ENCODE results near the gene BRSK2. TPM values are rescaled to one million over a fixed set of nuclear protein-coding genes. Genes with fewer than 3 reads are reported as not detected.
A peak's percentile ranks its signal among the peaks of the same experiment; 100 is the strongest.

Gene BRSK2
- total RNA-seq, 1 donor from 2014 or later = 4.0 TPM

DNA sequence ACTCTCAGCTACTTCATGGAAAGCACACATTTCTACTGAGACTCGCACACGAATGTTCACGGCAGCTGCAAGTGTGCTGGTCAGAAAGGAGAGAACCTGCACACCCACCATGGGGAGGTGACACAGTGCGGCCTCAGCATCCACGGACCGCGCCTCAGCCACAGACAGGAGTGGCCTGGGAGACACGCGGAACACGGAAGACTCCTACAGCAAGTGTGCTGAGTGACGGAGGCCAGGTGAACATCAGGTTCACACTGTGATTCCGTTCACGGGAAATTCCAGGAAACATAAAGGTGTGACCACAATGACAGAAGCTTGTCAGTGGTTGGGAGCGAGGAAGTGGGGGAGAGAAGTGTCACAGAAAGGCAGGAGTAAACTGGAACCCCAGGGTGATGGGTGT is 110.2 kb downstream of the BRSK2 start:
- no peak for DNase-seq (ENCODE audit: low spot score)
- H3K27me3 Mint-ChIP-seq (ENCODE audit: unreplicated experiment) = peaks cover 6% of the 10 kb centered on the region
- TF ChIP-seq, protein P1, sequence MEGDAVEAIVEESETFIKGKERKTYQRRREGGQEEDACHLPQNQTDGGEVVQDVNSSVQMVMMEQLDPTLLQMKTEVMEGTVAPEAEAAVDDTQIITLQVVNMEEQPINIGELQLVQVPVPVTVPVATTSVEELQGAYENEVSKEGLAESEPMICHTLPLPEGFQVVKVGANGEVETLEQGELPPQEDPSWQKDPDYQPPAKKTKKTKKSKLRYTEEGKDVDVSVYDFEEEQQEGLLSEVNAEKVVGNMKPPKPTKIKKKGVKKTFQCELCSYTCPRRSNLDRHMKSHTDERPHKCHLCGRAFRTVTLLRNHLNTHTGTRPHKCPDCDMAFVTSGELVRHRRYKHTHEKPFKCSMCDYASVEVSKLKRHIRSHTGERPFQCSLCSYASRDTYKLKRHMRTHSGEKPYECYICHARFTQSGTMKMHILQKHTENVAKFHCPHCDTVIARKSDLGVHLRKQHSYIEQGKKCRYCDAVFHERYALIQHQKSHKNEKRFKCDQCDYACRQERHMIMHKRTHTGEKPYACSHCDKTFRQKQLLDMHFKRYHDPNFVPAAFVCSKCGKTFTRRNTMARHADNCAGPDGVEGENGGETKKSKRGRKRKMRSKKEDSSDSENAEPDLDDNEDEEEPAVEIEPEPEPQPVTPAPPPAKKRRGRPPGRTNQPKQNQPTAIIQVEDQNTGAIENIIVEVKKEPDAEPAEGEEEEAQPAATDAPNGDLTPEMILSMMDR (IDR thresholded peaks at IDR 0.05; ENCODE audit: unreplicated experiment) = no peak
- no peak overlapping the region for H3K27ac Mint-ChIP-seq (ENCODE audit: unreplicated experiment)
- H3K4me1 Mint-ChIP-seq (ENCODE audit: unreplicated experiment) = peaks cover 8% of the 10 kb centered on the region
- no peaks in the 10 kb centered on the region for H3K9me3 Mint-ChIP-seq (ENCODE audit: unreplicated experiment)
- peaks cover 9% of the 10 kb centered on the region for H3K36me3 Mint-ChIP-seq (ENCODE audit: low read depth, unreplicated experiment)
- peak overlapping the region; percentile 48 for H3K4me3 Mint-ChIP-seq (ENCODE audit: unreplicated experiment)

DNA sequence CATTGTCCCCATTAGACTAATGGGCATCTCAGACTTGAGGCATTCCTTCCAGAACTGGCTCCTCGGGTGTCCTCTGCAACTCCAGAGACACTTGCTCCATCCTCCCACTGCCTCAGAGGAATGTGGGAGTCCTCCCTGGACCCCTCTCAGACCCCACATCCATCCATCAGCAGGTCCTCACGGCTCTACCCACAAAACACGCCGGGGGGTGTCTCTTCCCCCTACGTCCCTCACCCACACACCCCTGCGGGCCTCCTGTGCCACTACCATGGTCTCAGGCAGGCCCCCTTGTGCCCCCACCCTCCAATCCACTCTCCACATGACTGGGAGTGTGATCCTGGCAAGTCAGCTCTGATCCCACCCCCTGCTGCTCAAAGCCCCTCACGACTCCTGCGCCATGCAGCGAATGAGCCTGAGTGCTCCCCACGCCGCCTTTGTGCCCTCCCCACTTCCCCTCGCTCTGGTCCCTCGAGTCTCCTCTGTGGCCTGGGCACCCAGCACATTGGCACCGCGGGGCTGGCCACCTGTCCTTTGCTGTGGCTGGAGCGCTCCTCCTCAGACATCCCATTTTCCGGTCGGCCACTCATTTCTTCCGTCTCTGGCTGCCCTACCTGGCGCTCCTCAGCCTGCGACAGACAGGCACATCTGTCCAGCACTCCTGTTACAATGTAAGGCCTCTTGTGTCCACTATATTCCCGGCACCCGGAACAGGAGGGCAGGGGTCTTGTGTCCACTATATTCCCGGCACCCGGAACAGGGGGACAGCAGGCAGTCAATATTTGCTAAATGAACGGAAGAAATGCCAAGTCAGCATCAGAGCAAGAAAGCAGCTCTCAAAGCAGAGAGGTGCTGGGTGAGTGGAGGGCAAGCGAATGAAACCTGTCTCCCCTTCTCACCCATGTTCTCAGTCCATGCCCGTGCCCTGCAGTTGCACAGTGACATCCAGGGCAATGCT is 111.0 kb downstream of the BRSK2 start:
- TF ChIP-seq, protein P1 (IDR thresholded peaks at IDR 0.05; ENCODE audit: unreplicated experiment) = no peak

GRCh38 chr11:1501421-1502167 is 111.9 kb downstream of the BRSK2 start:
- Mint-ChIP-seq H3K4me3 (ENCODE audit: unreplicated experiment) (no peak overlapping the region), H3K4me1 (ENCODE audit: unreplicated experiment) (peaks cover 9% of the 10 kb centered on the region), H3K36me3 (ENCODE audit: low read depth, unreplicated experiment) (peaks cover 5% of the 10 kb centered on the region), H3K27ac (ENCODE audit: unreplicated experiment) (no peak overlapping the region), H3K9me3 (ENCODE audit: unreplicated experiment) (no peaks in the 10 kb centered on the region), H3K27me3 (ENCODE audit: unreplicated experiment) (peaks cover 9% of the 10 kb centered on the region)
- TF ChIP-seq, protein P1 (IDR thresholded peaks at IDR 0.05; ENCODE audit: unreplicated experiment) = no peak
- no peak for DNase-seq (ENCODE audit: low spot score)

More for the DNA sequence above, 111.0 kb downstream of the BRSK2 start:
- Mint-ChIP-seq H3K4me1 (ENCODE audit: unreplicated experiment) (peaks cover 8% of the 10 kb centered on the region), H3K9me3 (ENCODE audit: unreplicated experiment) (no peaks in the 10 kb centered on the region), H3K27me3 (ENCODE audit: unreplicated experiment) (peaks cover 9% of the 10 kb centered on the region), H3K27ac (ENCODE audit: unreplicated experiment) (no peak overlapping the region), H3K4me3 (ENCODE audit: unreplicated experiment) (no peak overlapping the region), H3K36me3 (ENCODE audit: low read depth, unreplicated experiment) (peaks cover 9% of the 10 kb centered on the region)
- DNase-seq (ENCODE audit: low spot score) = no peak

DNA sequence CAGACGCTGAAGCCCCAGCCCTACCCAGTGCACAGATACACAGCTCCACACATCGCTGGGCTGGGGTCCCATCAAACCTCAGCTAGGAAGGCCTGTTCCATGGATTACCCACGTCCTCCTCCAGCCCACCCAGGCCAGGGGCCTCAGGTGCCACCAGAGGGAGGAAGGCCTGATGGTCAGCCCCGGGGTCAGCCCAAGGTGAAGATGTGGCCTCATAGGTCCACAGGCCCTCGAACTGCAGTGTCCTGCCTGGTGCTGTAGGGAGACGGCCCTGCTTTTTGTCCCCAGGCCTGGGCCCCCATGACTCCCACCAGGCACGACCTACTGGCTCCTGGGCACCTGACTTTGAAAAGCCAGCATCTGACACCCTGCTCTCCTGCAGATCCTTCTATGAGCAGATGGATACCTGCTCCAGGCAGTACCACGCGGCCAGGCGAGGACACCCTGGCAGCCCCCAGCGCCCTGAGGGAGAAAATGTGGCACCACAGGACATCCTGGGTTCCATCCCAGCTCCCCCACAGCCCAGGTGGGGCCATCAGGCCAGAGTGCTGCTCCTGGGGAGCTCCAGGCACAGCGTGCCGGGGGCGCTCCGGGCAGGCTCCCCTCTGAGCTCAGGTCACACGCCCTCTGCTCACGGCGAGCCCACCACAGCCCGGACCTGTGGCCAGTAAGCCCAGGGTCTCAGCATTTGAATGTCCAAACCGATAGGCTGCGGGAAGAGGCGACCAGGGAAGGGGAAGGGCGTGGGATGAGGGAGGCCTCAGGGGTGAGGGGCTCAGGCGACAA is 112.6 kb downstream of the BRSK2 start:
- peaks cover 5% of the 10 kb centered on the region for H3K36me3 Mint-ChIP-seq (ENCODE audit: low read depth, unreplicated experiment)

More for the DNA sequence above, 112.6 kb downstream of the BRSK2 start:
- Mint-ChIP-seq H3K4me1 (ENCODE audit: unreplicated experiment) (peaks cover 8% of the 10 kb centered on the region), H3K4me3 (ENCODE audit: unreplicated experiment) (no peak overlapping the region), H3K27ac (ENCODE audit: unreplicated experiment) (no peak overlapping the region), H3K9me3 (ENCODE audit: unreplicated experiment) (no peaks in the 10 kb centered on the region), H3K27me3 (ENCODE audit: unreplicated experiment) (peaks cover 9% of the 10 kb centered on the region)
- TF ChIP-seq, protein P1 (IDR thresholded peaks at IDR 0.05; ENCODE audit: unreplicated experiment) = no peak
- DNase-seq (ENCODE audit: low spot score) = no peak
